ENCODE data around the gene CCN5.

CCN5 gene

GRCh38 chr20:44739942-44740341, 24.8 kb downstream of the CCN5 start:
- DNase-seq, result no peak

- DNase-seq, result no peak
Measured at GRCh38 chr20:44742304-44743079, 27.3 kb downstream of the CCN5 start.

GRCh38 chr20:44743080-44743701, 28.0 kb downstream of the CCN5 start:
- DNase-seq, result no peak

GRCh38 chr20:44743916-44744655, 28.9 kb downstream of the CCN5 start:
- no peak for DNase-seq

- DNase-seq, result no peak
Measured at GRCh38 chr20:44745122-44745597, 30.0 kb downstream of the CCN5 start.

DNA sequence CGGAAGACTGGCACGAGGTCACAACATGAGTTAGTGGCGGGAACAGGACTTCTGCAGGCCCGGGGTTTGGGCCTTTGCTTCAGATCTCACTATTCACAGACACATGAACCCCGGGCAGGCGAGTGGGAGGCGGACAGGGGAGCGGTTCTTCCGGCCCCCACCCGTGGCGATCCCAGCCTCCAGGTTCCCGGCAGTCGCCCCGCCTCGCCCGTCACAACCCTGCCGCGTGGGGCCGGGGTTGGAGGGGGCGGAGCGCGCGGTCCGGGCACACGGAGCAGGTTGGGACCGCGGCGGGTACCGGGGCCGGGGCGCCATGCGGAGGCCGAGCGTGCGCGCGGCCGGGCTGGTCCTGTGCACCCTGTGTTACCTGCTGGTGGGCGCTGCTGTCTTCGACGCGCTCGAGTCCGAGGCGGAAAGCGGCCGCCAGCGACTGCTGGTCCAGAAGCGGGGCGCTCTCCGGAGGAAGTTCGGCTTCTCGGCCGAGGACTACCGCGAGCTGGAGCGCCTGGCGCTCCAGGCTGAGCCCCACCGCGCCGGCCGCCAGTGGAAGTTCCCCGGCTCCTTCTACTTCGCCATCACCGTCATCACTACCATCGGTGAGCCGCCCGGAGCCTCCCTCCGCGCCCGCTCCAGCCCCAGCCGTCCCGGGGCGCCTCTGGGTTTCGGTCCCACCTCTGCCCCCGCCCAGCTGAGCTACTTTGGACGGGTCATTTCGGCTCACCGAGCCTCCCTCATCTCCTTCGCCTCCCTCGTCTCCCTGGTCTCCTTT, 30.6 kb downstream of the CCN5 start, which contains the start of gene KCNK15:
Gene KCNK15 (plus strand): TSS at position 268 of the 769 bp plus-strand sequence. CDS start 46 bp downstream, at position 314.
- DNase-seq, result no peak

DNA sequence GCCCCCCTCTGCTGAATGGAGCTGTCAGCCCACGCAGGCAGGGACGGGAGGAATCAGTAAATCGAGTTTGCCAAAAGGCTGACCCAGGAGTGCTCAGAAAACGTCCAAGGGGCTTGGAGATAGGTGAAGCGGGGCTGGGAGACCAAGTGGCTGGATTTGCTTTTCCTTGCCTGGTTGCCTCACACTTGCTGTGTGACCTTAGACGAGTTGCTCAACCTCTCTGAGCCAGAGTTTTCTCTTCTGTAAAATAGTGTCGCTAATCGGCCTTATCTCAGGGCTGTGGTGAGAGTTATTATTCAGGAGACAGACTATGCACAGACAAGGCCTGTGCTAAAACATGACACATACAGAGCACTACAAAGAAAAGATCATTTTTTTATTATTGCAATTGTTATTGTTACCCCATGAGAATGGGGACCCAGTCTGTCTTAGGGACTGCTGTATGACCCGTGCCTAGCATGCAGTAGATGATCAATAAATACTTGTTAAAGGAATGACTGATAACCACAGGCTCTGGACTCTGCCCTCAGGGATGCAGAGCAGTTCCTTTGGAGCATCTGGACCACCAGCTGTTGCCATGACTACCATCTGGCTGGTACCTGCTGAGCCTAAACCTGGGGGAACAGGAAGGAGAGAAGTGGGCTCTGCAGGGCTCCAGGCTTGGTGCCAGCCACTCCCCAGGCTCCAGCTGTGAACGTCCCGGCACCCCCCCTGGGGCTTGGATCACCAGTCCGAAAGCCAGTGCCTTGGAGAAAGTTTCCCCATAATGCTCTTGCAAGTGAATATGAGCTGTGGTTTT, 31.4 kb downstream of the CCN5 start:
- DNase-seq, result no peak

DNA sequence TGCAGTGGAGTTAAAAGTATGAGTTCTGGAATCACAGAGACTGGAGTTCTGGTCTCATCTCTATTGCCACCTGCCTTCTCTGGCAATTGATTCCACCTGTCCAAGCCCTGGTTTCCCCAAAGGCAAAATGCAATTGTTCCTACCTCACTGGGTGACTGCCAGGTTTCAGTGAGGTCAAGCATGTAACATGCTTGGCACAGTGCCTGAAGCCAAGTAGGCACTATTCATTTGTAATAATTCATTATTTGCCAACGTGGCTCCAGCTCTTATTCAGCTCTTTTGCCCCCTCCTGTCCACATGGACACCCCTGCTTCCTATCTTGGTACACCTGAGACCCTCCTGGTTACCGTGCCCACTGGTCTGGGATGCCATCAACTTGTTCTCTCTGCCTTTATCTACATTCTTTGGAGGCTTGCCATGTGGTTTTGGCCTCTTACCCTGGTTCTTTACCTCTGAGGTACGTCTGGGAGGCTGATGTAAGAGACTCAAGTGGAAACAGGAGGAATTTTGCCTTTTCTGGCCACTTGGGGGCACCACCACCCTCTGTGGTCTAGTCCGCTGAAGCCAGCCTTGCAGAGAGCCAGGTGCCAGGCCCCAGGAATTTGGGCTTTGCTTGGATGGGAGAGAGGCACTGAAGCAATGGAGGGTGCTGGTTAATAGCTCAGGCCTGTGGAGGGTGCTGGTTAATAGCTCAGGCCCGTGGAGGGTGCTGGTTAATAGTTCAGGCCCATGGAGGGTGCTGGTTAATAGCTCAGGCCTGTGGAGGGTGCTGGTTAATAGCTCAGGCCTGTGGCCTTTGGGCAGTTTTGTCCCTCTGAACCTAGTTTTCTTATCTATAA, 32.2 kb downstream of the CCN5 start:
- DNase-seq, result peak; percentile 56

DNA sequence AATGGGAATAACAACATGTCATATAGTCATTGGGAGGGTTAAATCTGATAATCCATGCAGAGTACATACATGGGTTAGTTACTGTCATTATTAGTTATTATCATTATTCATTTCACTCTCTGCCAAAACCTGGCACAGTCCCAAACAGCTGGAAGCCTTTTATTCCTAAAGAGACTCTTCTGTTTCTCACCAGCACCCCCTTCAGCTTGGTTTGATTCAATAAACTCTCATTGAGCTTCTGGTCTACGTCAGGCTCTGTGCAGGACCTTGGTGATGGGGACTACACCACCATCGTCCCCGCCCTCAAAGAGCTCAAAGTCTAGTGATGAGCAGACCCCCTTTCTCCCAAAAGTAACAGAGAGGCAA, 32.8 kb downstream of the CCN5 start:
- no peak for DNase-seq

DNA sequence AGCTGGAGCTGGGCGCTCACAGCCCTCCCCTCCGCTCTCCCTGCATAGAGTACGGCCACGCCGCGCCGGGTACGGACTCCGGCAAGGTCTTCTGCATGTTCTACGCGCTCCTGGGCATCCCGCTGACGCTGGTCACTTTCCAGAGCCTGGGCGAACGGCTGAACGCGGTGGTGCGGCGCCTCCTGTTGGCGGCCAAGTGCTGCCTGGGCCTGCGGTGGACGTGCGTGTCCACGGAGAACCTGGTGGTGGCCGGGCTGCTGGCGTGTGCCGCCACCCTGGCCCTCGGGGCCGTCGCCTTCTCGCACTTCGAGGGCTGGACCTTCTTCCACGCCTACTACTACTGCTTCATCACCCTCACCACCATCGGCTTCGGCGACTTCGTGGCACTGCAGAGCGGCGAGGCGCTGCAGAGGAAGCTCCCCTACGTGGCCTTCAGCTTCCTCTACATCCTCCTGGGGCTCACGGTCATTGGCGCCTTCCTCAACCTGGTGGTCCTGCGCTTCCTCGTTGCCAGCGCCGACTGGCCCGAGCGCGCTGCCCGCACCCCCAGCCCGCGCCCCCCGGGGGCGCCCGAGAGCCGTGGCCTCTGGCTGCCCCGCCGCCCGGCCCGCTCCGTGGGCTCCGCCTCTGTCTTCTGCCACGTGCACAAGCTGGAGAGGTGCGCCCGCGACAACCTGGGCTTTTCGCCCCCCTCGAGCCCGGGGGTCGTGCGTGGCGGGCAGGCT, 35.1 kb downstream of the CCN5 start:
- no peak for DNase-seq

DNA sequence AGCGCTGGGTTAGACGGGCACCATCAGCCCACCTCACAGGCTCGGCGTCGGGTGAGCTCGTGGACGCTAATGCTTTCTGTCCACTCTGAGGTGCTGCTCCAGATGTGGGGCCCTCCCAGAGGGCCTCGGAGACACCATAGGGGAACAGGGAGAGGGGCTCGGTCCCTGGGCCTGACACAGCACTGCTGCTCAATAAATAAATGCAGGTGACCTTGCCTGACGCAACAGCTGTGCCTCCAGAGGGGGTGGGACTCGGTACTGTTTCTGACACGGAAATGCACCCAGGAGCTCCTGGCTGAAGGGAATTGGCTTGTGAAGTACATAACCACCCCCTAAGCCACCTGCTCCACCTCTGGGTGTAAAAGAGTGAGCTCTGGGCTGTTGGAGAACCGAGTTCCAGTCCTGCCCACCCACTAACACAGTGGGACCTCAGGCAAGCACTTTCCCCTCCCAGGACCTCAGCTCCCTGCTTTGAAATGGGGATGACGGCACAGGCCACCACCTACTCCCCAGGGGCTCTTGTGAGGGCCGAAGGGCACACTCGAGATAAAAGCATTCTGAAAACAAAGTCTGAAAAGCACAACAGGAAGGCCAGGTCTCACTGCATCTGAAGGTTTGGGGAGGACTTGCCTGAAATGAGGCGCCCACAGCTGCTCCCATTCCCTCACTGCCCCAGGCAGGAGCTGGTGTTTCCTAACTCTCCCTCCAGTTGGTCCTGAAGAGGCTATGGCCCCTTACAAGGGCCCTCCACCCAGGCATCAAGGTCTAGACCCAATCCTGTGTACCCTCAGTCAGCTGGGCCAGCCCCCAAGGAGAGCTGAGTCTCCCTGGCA, 37.1 kb downstream of the CCN5 start:
- DNase-seq, result no peak

- DNase-seq, result no peak
Measured at GRCh38 chr20:44754554-44754953, 39.4 kb downstream of the CCN5 start.

DNA sequence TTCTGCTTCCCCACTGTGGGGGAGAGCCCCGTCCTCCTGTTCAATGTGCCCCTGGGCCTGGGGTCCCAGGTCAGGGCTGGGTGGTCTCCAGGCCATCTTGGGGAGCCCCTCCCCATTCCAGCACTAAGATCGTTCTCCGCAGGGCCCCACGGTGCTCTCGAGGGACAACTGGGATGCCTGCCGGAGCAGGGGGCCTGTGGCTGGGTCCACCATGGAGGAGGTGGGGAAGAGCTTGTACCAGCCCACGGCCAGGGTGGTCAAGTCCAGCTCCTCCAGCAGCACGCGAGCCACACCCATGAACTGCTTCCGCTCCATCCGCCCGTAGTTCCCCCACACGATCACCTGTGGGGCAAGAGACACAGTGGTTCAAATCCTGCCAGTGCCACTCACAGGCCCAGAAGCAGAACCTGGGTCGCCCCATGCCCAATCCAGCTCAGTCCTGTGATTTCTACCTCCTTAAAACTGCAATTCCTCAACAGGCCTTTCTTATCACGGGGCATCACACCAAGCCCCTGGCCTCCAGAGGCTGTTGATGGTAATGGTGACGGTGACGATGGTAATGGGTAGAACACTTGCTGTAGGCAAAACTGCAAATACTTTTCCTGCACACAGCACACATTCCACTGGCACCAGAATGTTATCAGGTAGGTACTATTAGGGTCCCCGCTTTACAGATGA, 41.0 kb downstream of the CCN5 start:
- DNase-seq, result no peak

DNA sequence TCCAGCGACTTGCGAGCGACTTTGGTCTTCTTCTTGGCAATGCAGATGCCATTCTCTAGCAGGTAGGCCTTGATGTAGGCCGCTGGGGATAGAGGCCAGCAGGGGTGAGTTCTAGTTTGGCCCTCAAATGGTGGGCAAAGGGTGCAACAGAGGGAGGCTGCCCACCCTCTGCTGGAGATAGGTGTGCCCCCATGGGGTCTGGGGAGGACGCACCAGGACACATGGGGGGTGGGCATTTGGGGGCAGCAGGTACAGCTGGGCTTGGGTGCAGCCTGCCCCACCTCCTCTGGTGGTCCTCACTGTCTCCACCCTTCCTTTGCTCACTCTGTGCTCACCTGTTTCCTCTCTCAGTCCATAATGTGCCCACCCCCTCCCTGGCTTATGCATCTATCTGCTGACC, 41.8 kb downstream of the CCN5 start:
- no peak for DNase-seq

DNA sequence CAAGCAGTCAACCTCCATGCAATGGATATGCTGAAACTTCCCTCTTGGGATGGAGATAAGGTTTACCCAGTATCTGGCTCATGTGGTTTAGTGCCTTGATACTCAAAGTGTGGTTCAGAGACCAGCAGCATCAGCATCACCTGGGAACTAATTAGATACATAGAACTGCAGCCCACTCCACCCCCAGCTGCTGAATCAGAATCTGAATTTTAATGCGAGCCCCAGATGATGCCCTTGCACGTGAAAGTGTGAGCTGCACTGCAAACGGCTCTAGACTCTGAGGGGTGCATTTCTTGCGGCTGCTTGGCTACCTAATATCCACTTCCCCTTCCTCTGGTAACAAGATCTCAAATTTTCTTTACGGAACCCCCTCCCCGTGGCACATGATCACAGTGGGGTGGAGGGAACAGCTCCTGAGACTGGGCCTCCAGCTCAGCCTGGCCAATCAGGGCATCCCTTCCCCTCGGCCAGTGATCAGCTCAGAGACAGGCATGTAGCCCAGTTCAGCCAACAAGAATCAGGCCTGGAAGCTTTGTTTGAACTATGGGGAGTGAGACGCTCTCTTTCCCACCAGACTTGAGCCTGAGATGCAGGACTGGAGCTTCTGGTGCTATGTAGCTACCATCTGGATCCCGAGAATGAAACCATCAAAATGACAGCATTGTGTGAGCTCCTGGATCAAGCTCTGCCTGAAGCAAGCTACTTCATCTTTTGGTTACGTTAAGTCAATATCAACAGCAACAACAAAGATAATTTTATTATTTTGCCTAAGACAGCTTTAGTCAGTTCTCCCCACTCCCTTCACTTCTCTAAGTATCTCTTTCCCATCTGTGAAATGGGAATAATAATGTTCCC, 43.3 kb downstream of the CCN5 start:
- DNase-seq, result no peak

DNA sequence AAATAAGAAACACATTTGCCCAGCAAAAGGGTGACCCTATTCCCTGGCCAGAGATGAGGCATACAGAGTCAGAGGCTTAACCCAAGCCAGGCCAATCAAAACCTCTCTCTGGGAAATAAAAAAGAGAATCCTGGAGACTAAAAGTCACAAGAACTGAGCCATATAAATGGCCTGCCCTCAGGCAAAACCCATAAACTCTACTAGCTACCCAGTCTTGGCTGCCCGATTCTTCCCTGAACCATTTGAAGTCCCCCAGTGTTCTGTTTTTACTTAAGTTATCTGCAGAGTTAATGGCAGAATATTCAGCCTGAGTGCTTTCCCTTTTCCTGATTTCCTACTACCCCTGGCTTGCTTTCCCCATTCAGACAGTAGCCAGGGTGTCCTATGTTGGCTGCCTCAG, 44.4 kb downstream of the CCN5 start:
- no peak for DNase-seq

DNA sequence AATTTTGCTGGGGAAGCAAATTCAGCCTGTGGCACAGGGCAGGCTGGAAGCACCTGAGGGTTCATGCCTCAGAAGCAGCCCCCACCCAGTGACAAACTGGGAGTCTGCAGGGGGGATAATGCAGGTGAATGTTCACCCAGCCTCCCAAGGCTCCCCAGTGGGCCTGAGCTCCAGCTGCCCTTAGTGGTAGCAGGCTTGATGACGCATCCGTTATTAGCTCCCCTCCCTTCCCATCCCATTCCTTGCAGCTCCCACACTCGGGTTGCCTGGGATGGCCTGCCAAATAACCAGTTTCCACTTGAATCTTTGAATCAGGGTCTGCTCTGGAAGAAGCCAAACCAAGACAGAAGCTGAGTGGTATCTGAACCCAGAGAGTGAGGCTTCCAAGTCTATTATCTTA, 46.3 kb downstream of the CCN5 start:
- no peak for DNase-seq

Data from SHP77 treated with DMSO at 0.1 percent for 48 hours (cell line).